Adrenal gland (tissue), 12 donors: ENCODE measurements around the gene PITX1. TPM values are rescaled to one million over a fixed set of nuclear protein-coding genes. Genes with fewer than 3 reads are reported as not detected.

ENCODE experiments used
- DNase-seq, 7 donors: peaks; one replicate each; pipeline ENCODE4 v3.0.0-alpha.2; 2019 to 2020
- H3K27ac ChIP-seq, 5 donors: fragments of 200-600 bp; sonication (generic) in 4 of 5; 1 replicate in 3 of 5; 2 replicates in 2 of 5; pipeline versions ENCODE4 v1.5.1 to v1.8.0; 2016 to 2020; ENCODE audit warnings: mild to moderate bottlenecking in 1 of 5
- H3K27me3 ChIP-seq: fragments of 200-600 bp; 2 replicates; pipeline ENCODE4 v1.8.0; 2021
- H3K36me3 ChIP-seq, 2 donors: fragments of 200-600 bp; replicated peaks in 1 of 2; 1 replicate in 1 of 2; 2 replicates in 1 of 2; pipeline versions ENCODE4 v1.5.1 to v1.8.0; 2018 to 2022
- H3K4me1 ChIP-seq, 2 donors: fragments of 200-600 bp; replicated peaks in 1 of 2; 1 replicate in 1 of 2; 2 replicates in 1 of 2; pipeline versions ENCODE4 v1.5.1 to v1.8.0; 2018 to 2021
- H3K4me3 ChIP-seq, 4 donors: fragments of 200-600 bp; sonication (generic) in 3 of 4; one replicate each; pipeline ENCODE4 v1.5.1; 2016 to 2018
- H3K9me3 ChIP-seq, 3 donors: fragments of 200-600 bp; sonication (generic) in 1 of 3; replicated peaks in 1 of 3; 1 replicate in 2 of 3; 2 replicates in 1 of 3; pipeline versions ENCODE4 v1.5.1 to v1.8.0; 2016 to 2021
- CTCF ChIP-seq, 6 experiments: fragments of 450-650 bp in 4 of 6; fragments of 200-600 bp in 2 of 6; sonication (generic) in 1 of 6; IDR thresholded peaks; 1 replicate in 5 of 6; 2 replicates in 1 of 6; pipeline versions ENCODE4 v1.5.1 to v1.8.0; 2016 to 2021; ENCODE audit warnings: antibody characterized with exemption in 6 of 6, mild to moderate bottlenecking in 2 of 6, moderate library complexity in 1 of 6
- POLR2A ChIP-seq, 2 donors: fragments of 450-650 bp; IDR thresholded peaks; one replicate each; pipeline ENCODE4 v1.6.1; 2017; ENCODE audit warnings: antibody characterized with exemption in 2 of 2, mild to moderate bottlenecking in 2 of 2, moderate library complexity in 1 of 2
- WGBS, 4 donors: extraction: QIAGEN DNeasy Blood & Tissue Kit in 2 of 4; methylation state at CpG; one replicate each; pipeline versions ENCODE4 v1.1.5 to v1.1.7; 2013 to 2017; 5-methylcytosine and 5-hydroxymethylcytosine counted together
- intact Hi-C, 2 donors: fragments of 100-400 bp; cut with DNase I; formaldehyde crosslinking; loops; one replicate each; pipeline versions ENCODE4 v1.14.1 to v1.15.0; 2022 to 2023
- polyA plus RNA-seq, 3 donors: library from polyadenylated mRNA; stranded (reverse); fragments of 200-250 nt in 2 of 3; fragments of 350-450 nt in 1 of 3; fragmentation: Illumina TruSeq in 1 of 3; extraction: RNeasy Lipid Tissue Mini Kit (QIAGEN cat#74804) in 1 of 3; gene quantifications; one replicate each; pipeline ENCODE4 v1.2.3, GENCODE V29; 2013 to 2014
- total RNA-seq, 9 donors: library from RNA; depleted of rRNA in 4 of 9; stranded (reverse); fragments of >200 nt in 4 of 9; fragments of 120-200 nt in 1 of 9; fragmentation: NEBNext Ultra II Directional in 1 of 9; extraction: Animal tissue kit (Norgen Biotek cat#: 25700) in 1 of 9; gene quantifications; one replicate each; pipeline versions ENCODE4 v1.1.0 to v1.2.4, GENCODE V29; 2013 to 2023
- donor health status: healthy with polysubstance abuse.
- donor health status: Bipolar disorder and iron deficiency.
- donor health status: DM: yes; HTN: yes; CAD: no.
- donor health status: DM: no; HTN: no; CAD: no.
- donor health status: DM: no; HTN: no; CAD: no.
- donor health status: DM: yes; HTN: yes; CAD: no.

PITX1 gene
- total and polyA plus RNA-seq, 12 donors, result 0.18 to 6.7 (median 0.71) TPM

DNA sequence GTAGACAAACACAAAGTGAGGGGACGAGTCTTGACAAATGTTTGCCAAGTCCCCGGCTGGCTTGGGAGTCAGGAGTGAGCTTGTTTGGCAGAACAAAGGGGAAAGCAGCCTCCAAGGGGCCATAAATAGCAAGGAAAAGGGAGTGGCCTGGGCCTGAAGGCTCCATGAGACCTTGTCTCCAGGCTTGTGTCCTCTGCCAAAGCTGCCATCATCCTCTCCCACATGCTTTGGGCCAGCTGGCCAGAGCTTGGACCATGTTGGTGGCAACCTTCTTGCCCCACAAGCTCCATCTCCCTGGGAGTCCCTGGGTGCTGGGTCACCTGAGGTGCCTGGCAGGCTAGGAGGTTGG lies 13.3 kb upstream of the PITX1 start:
- H3K27ac ChIP-seq, result no peak overlapping the region
- H3K4me1 ChIP-seq, result no peaks in the 10 kb centered on the region
- no peak overlapping the region for H3K4me3 ChIP-seq
- 40 to 49% (median 41%) methylated on average over 2 of the region's 2 CpGs for WGBS, 4 donors
- no peak for DNase-seq
- peaks cover 55% of the 10 kb centered on the region for H3K27me3 ChIP-seq
- no peaks in the 10 kb centered on the region for H3K9me3 ChIP-seq
- intact Hi-C loops, result no loop called here
- TF ChIP-seq POLR2A (IDR thresholded peaks at IDR 0.05), result no peak
- TF ChIP-seq CTCF (IDR thresholded peaks at IDR 0.05), result no peak
- no peaks in the 10 kb centered on the region for H3K36me3 ChIP-seq

DNA sequence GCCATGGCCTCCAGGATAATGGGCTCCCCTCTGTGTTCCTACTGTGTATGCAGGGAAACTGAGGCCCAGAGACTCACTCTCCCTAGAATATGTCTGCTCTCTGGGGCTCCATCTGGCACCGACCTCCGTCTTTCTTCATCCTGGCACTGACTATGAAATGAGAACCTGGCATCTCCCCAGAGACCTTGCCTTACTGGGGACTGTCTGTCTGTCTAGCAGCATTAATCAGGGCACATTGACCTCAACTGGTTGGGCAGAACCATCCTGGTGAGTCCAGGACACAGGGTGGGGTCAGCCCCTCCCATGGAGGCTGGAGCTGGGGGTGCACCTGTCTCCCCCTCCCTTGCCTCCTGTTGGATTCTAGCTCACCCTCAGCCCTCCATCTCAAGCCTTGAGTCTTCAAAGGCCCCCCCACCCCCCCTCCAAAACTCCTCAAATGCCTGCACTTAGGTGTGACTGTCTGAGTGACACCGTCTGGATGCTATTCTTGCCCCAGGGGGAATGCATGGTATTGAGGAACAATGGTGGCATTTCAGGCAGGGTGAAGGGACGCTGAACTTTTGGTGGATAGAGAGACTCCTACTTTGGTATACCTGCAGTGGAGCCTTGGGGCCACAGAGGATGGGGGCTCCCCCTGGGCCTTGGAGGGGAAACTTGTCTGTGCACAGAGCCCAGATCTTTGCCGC lies 12.8 kb upstream of the PITX1 start:
- TF ChIP-seq CTCF (IDR thresholded peaks at IDR 0.05) (no peak), POLR2A (IDR thresholded peaks at IDR 0.05) (no peak)
- Histone ChIP-seq H3K36me3 (no peaks in the 10 kb centered on the region), H3K27me3 (peaks cover 55% of the 10 kb centered on the region), H3K4me1 (no peaks in the 10 kb centered on the region), H3K27ac (no peak overlapping the region), H3K4me3 (no peak overlapping the region), H3K9me3 (no peaks in the 10 kb centered on the region)
- intact Hi-C loops, result no loop called here
- 42 to 71% (median 64%) methylated on average over 5 of the region's 5 CpGs for WGBS, 4 donors
- DNase-seq, result no peak

GRCh38 chr5:135045488-135045887 lies 11.5 kb upstream of the PITX1 start:
- H3K27me3 ChIP-seq, result peaks cover 59% of the 10 kb centered on the region
- TF ChIP-seq POLR2A (IDR thresholded peaks at IDR 0.05) (no peak), CTCF (IDR thresholded peaks at IDR 0.05) (no peak)

GRCh38 chr5:135042595-135042994 lies 8.6 kb upstream of the PITX1 start:
- peaks cover 10 to 14% of the 10 kb centered on the region in 2 donors for H3K4me1 ChIP-seq
- WGBS, 4 donors, result 88 to 100% (median 92%) methylated on average over 1 of the region's 1 CpG
- DNase-seq, result no peak
- H3K27ac ChIP-seq, result no peak overlapping the region
- no peaks in the 10 kb centered on the region for H3K9me3 ChIP-seq
- peaks cover 76% of the 10 kb centered on the region for H3K27me3 ChIP-seq
- intact Hi-C loops, result no loop called here
- no peak overlapping the region for H3K4me3 ChIP-seq
- H3K36me3 ChIP-seq, result no peaks in the 10 kb centered on the region
- TF ChIP-seq POLR2A (IDR thresholded peaks at IDR 0.05), result no peak
- no peak for TF ChIP-seq CTCF (IDR thresholded peaks at IDR 0.05)

More at GRCh38 chr5:135045488-135045887, 11.5 kb upstream of the PITX1 start:
- H3K27ac ChIP-seq, result no peak overlapping the region
- H3K36me3 ChIP-seq, result no peaks in the 10 kb centered on the region
- no peak for DNase-seq
- H3K4me3 ChIP-seq, result no peak overlapping the region
- no peaks in the 10 kb centered on the region for H3K9me3 ChIP-seq
- intact Hi-C loops, result no loop called here
- no peaks in the 10 kb centered on the region for H3K4me1 ChIP-seq
